Skeletal muscle satellite cell (primary cell): ENCODE measurements around the gene MOB3B.
"Not testable (repeated sequence)": the region's sequence is repeated elsewhere in the genome, so short reads cannot be mapped to it uniquely, and the experiment has no call there.

Experiments used
- H3K27me3 ChIP-seq: 2 replicates; pipeline ENCODE4 v1.7.0; 2013; ENCODE audit warnings: low read length; ENCODE audit not compliant: control insufficient read depth, insufficient read depth
- H3K36me3 ChIP-seq: 2 replicates; pipeline ENCODE4 v1.7.0; 2013; ENCODE audit warnings: mild to moderate bottlenecking, control low read depth, low read length; ENCODE audit not compliant: insufficient read depth
- H3K4me1 ChIP-seq: 2 replicates; pipeline ENCODE4 v1.7.0; 2013; ENCODE audit warnings: low read length; ENCODE audit not compliant: control insufficient read depth, insufficient read depth
- H3K4me2 ChIP-seq: 2 replicates; pipeline ENCODE4 v1.7.0; 2013; ENCODE audit warnings: mild to moderate bottlenecking, low read length
- H3K4me3 ChIP-seq: 2 replicates; pipeline ENCODE4 v1.7.0; 2013; ENCODE audit warnings: low read length
- H3K9ac ChIP-seq: 2 replicates; pipeline ENCODE4 v1.7.0; 2013; ENCODE audit warnings: mild to moderate bottlenecking, low read depth, low read length, moderate library complexity
- H3K9me3 ChIP-seq: replicated peaks from 2 replicates; pipeline ENCODE4 v1.7.0; 2013; ENCODE audit warnings: mild to moderate bottlenecking, control low read depth, low read length

The MOB3B gene

GRCh38 chr9:27510780-27511179 is 18.8 kb downstream of the MOB3B start:
- H3K9me3 ChIP-seq, result no peaks in the 10 kb centered on the region
- no peak overlapping the region for H3K4me3 ChIP-seq
- no peaks in the 10 kb centered on the region for H3K4me1 ChIP-seq
- no peak overlapping the region for H3K9ac ChIP-seq
- H3K36me3 ChIP-seq, result no peaks in the 10 kb centered on the region
- no peaks in the 10 kb centered on the region for H3K27me3 ChIP-seq
- H3K4me2 ChIP-seq, result no peak overlapping the region

GRCh38 chr9:27506981-27507380 is 22.6 kb downstream of the MOB3B start:
- no peak overlapping the region for H3K4me2 ChIP-seq
- H3K27me3 ChIP-seq, result no peaks in the 10 kb centered on the region
- H3K4me1 ChIP-seq, result no peaks in the 10 kb centered on the region
- H3K9me3 ChIP-seq, result no peaks in the 10 kb centered on the region
- no peaks in the 10 kb centered on the region for H3K36me3 ChIP-seq
- no peak overlapping the region for H3K4me3 ChIP-seq
- no peak overlapping the region for H3K9ac ChIP-seq

GRCh38 chr9:27505744-27506161 is 23.9 kb downstream of the MOB3B start:
- no peaks in the 10 kb centered on the region for H3K4me1 ChIP-seq
- no peak overlapping the region for H3K9ac ChIP-seq
- H3K4me3 ChIP-seq, result no peak overlapping the region
- no peak overlapping the region for H3K4me2 ChIP-seq
- H3K36me3 ChIP-seq, result no peaks in the 10 kb centered on the region
- H3K9me3 ChIP-seq, result no peaks in the 10 kb centered on the region
- H3K27me3 ChIP-seq, result no peaks in the 10 kb centered on the region

- Histone ChIP-seq H3K4me3 (no peak overlapping the region), H3K36me3 (no peaks in the 10 kb centered on the region), H3K4me1 (peaks cover 5% of the 10 kb centered on the region)
Observed at GRCh38 chr9:27504259-27504658, 25.4 kb downstream of the MOB3B start.

GRCh38 chr9:27503623-27504022 is 26.0 kb downstream of the MOB3B start:
- H3K36me3 ChIP-seq, result no peaks in the 10 kb centered on the region
- peaks cover 7% of the 10 kb centered on the region for H3K4me1 ChIP-seq
- H3K27me3 ChIP-seq, result no peaks in the 10 kb centered on the region
- H3K4me3 ChIP-seq, result no peak overlapping the region
- H3K4me2 ChIP-seq, result no peak overlapping the region
- H3K9me3 ChIP-seq, result no peaks in the 10 kb centered on the region
- no peak overlapping the region for H3K9ac ChIP-seq

More at GRCh38 chr9:27504259-27504658, 25.4 kb downstream of the MOB3B start:
- H3K9ac ChIP-seq, result no peak overlapping the region
- H3K27me3 ChIP-seq, result no peaks in the 10 kb centered on the region
- no peaks in the 10 kb centered on the region for H3K9me3 ChIP-seq
- H3K4me2 ChIP-seq, result no peak overlapping the region

GRCh38 chr9:27500902-27501301 is 28.7 kb downstream of the MOB3B start:
- not testable (repeated sequence) for H3K9me3 ChIP-seq, H3K27me3 ChIP-seq, H3K4me2 ChIP-seq, H3K36me3 ChIP-seq, H3K4me3 ChIP-seq, H3K9ac ChIP-seq, H3K4me1 ChIP-seq

- Histone ChIP-seq H3K9me3 (no peaks in the 10 kb centered on the region), H3K36me3 (no peaks in the 10 kb centered on the region), H3K27me3 (peaks cover 4% of the 10 kb centered on the region), H3K4me2 (no peak overlapping the region), H3K4me3 (no peak overlapping the region), H3K4me1 (peaks cover 7% of the 10 kb centered on the region), H3K9ac (no peak overlapping the region)
Observed at GRCh38 chr9:27499451-27499850, 30.2 kb downstream of the MOB3B start.

GRCh38 chr9:27497883-27498417 is 31.7 kb downstream of the MOB3B start:
- Histone ChIP-seq H3K9ac (no peak overlapping the region), H3K36me3 (no peaks in the 10 kb centered on the region), H3K27me3 (peaks cover 4% of the 10 kb centered on the region), H3K9me3 (no peaks in the 10 kb centered on the region), H3K4me2 (no peak overlapping the region), H3K4me1 (peaks cover 7% of the 10 kb centered on the region), H3K4me3 (no peak overlapping the region)

GRCh38 chr9:27496135-27496504 is 33.5 kb downstream of the MOB3B start:
- H3K9me3 ChIP-seq, result no peaks in the 10 kb centered on the region
- peaks cover 7% of the 10 kb centered on the region for H3K4me1 ChIP-seq
- no peak overlapping the region for H3K4me3 ChIP-seq
- H3K27me3 ChIP-seq, result peaks cover 4% of the 10 kb centered on the region
- no peaks in the 10 kb centered on the region for H3K36me3 ChIP-seq
- no peak overlapping the region for H3K9ac ChIP-seq
- H3K4me2 ChIP-seq, result no peak overlapping the region

- no peak overlapping the region for H3K9ac ChIP-seq
- no peak overlapping the region for H3K4me2 ChIP-seq
- H3K9me3 ChIP-seq, result no peaks in the 10 kb centered on the region
- peaks cover 4% of the 10 kb centered on the region for H3K27me3 ChIP-seq
- no peaks in the 10 kb centered on the region for H3K36me3 ChIP-seq
- H3K4me1 ChIP-seq, result peaks cover 7% of the 10 kb centered on the region
- no peak overlapping the region for H3K4me3 ChIP-seq
Observed at GRCh38 chr9:27495480-27496134, 34.0 kb downstream of the MOB3B start.

- no peaks in the 10 kb centered on the region for H3K36me3 ChIP-seq
- no peaks in the 10 kb centered on the region for H3K27me3 ChIP-seq
- H3K4me3 ChIP-seq, result no peak overlapping the region
- no peak overlapping the region for H3K9ac ChIP-seq
- H3K9me3 ChIP-seq, result no peaks in the 10 kb centered on the region
- H3K4me1 ChIP-seq, result no peaks in the 10 kb centered on the region
- no peak overlapping the region for H3K4me2 ChIP-seq
Observed at GRCh38 chr9:27491154-27491553, 38.5 kb downstream of the MOB3B start.
